Keratinocyte (primary cell): Measurements from ENCODE around the gene SLC19A3. TPM values are rescaled to one million over a fixed set of nuclear protein-coding genes. Genes with fewer than 3 reads are reported as not detected.
"Not testable (repeated sequence)": the region's sequence is repeated elsewhere in the genome, so short reads cannot be mapped to it uniquely, and the experiment has no call there.

Experiments used
- DNase-seq: peaks from one replicate; pipeline ENCODE4 v3.0.0-alpha.2; 2011; ENCODE audit warnings: low read depth, missing footprints, low spot score
- FAIRE-seq: peaks from 2 replicates; lab custom pipeline; 2011; peaks lifted over from hg19 to GRCh38; lab: Jason Lieb, UNC
- H2AFZ ChIP-seq: 2 replicates; pipeline ENCODE4 v1.6.0; 2012; ENCODE audit warnings: low read length, control low read depth, inconsistent platforms; ENCODE audit not compliant: control insufficient read depth
- H3K27ac ChIP-seq: 2 replicates; pipeline ENCODE4 v1.5.1; 2011; ENCODE audit warnings: low read length; ENCODE audit not compliant: control insufficient read depth, insufficient read depth
- H3K27me3 ChIP-seq: 3 replicates; pipeline ENCODE4 v1.6.0; 2011; ENCODE audit warnings: low read length; ENCODE audit not compliant: control insufficient read depth, insufficient read depth; ENCODE audit errors: extremely low read depth
- H3K36me3 ChIP-seq, 2 experiments: 2 replicates in 1 of 2; 3 replicates in 1 of 2; pipeline ENCODE4 v1.5.1; 2011; ENCODE audit warnings: low read length in 2 of 2, mild to moderate bottlenecking in 1 of 2; ENCODE audit not compliant: control insufficient read depth in 2 of 2, insufficient read depth in 2 of 2; ENCODE audit errors: extremely low read depth in 1 of 2
- H3K4me1 ChIP-seq: 3 replicates; pipeline ENCODE4 v1.5.1; 2011; ENCODE audit warnings: low read length; ENCODE audit not compliant: control insufficient read depth, insufficient read depth; ENCODE audit errors: extremely low read depth
- H3K4me2 ChIP-seq: 3 replicates; pipeline ENCODE4 v1.6.0; 2011; ENCODE audit warnings: low read depth, low read length; ENCODE audit not compliant: control insufficient read depth, insufficient read depth; ENCODE audit errors: extremely low read depth
- H3K4me3 ChIP-seq, 3 experiments: fragments of 200-600 bp in 1 of 3; sonication (generic) in 1 of 3; 2 replicates in 2 of 3; 3 replicates in 1 of 3; pipeline ENCODE4 v1.5.1; 2011 to 2016; ENCODE audit warnings: low read length in 3 of 3, mild to moderate bottlenecking in 3 of 3, control low read depth in 2 of 3, inconsistent platforms in 1 of 3, low read depth in 1 of 3, mixed read lengths in 1 of 3, mixed run types in 1 of 3, moderate library complexity in 1 of 3; ENCODE audit not compliant: control insufficient read depth in 2 of 3, insufficient read depth in 2 of 3; ENCODE audit errors: extremely low read depth in 1 of 3
- H3K79me2 ChIP-seq: 2 replicates; pipeline ENCODE4 v1.6.0; 2012; ENCODE audit warnings: low read length; ENCODE audit not compliant: control insufficient read depth, insufficient read depth
- H3K9ac ChIP-seq: 3 replicates; pipeline ENCODE4 v1.6.0; 2011; ENCODE audit warnings: low read length; ENCODE audit not compliant: control insufficient read depth, insufficient read depth; ENCODE audit errors: extremely low read depth
- H3K9me1 ChIP-seq: 3 replicates; pipeline ENCODE4 v1.6.0; 2011; ENCODE audit warnings: low read length; ENCODE audit not compliant: control insufficient read depth, insufficient read depth; ENCODE audit errors: extremely low read depth
- H3K9me3 ChIP-seq: 2 replicates; pipeline ENCODE4 v1.5.1; 2012; ENCODE audit warnings: low read depth, low read length; ENCODE audit not compliant: control insufficient read depth
- H4K20me1 ChIP-seq: 3 replicates; pipeline ENCODE4 v1.6.0; 2011; ENCODE audit warnings: low read length; ENCODE audit not compliant: control insufficient read depth, insufficient read depth; ENCODE audit errors: extremely low read depth
- EZH2 ChIP-seq: IDR thresholded peaks from one replicate; pipeline ENCODE4 v1.6.1; 2012; ENCODE audit warnings: inconsistent platforms, mild to moderate bottlenecking, low read length, moderate library complexity
- dilution Hi-C: fragments of 300-500 bp; cut with MboI; formaldehyde crosslinking; loops from one replicate; pipeline ENCODE4 v1.7.0; 2020; ENCODE audit warnings: low sequenced_read_pairs; ENCODE audit not compliant: extremely low pct_ligation_motif_present
- polyA plus RNA-seq, 5 experiments: library from polyadenylated mRNA; depleted of rRNA in 3 of 5; stranded (reverse) in 3 of 5; stranded (forward) in 1 of 5; unstranded in 1 of 5; fragments of >200 nt; gene quantifications; 1 replicate in 1 of 5; 2 replicates in 3 of 5; 3 replicates in 1 of 5; pipeline versions ENCODE4 v1.2.1 to v1.2.3, GENCODE V29; 2011 to 2012; ENCODE audit warnings: missing spikeins in 2 of 5, low read depth in 1 of 5, low replicate concordance in 1 of 5
- TF ChIP-seq, protein P1 (sequence below), 3 experiments: IDR thresholded peaks in 1 of 3; conservative IDR thresholded peaks in 1 of 3; optimal IDR thresholded peaks in 1 of 3; 2 replicates in 2 of 3; 3 replicates in 1 of 3; pipeline versions ENCODE3 to v1.5.1; 2011; ENCODE audit warnings: low read length in 3 of 3, mild to moderate bottlenecking in 3 of 3, moderate library complexity in 2 of 3, control low read depth in 1 of 3, inconsistent platforms in 1 of 3; ENCODE audit not compliant: insufficient read depth in 2 of 3; ENCODE audit errors: extremely low read depth in 1 of 3

SLC19A3 gene
- polyA plus RNA-seq, 1 donor (not counting 4 experiments of a cell fraction or from before 2014, with no cell fraction given), result 0.58 TPM

DNA sequence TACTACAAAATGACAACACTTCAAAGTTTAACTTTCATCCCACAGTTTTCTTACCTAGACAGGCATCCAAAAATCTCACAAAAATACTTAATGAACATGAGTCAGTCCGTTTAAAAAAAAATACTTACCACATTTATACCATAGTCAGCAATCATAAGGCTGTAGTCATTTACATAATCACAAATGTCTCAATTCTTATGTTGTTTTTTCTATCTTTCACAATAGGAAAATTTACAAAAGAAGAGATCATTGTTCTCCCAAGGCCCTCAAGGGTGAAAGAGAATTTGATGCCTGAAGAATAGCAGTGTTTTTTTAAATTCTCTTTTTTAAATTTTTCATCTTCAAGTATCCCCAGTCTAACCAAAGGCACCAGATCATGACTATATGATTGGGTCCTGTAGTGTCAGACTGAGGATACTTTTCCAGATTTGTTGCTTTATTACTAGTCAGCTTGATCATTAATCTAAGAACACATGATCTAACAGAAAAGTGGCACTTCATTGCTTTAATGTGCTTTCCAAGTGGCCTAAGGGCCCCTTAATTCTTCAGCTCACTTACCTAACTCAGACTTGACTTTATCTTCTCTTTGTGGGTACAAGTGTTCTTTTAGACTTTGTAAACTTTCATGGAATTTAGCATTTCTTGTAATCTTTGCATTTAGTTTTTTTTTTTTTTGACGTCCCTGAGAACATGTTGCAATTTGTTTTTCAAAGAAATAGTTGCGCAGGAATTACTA lies 46.5 kb downstream of the SLC19A3 start:
- no peaks in the 10 kb centered on the region for H3K4me1 ChIP-seq
- H3K9ac ChIP-seq, result no peak overlapping the region
- dilution Hi-C loops, result no loop called here
- no peak for DNase-seq
- H2AFZ ChIP-seq, result no peak overlapping the region
- no peak for FAIRE-seq
- no peak for TF ChIP-seq EZH2
- H3K4me3 ChIP-seq, result no peak overlapping the region
- H3K9me3 ChIP-seq, result no peaks in the 10 kb centered on the region
- H3K4me2 ChIP-seq, result no peak overlapping the region
- H4K20me1 ChIP-seq, result no peaks in the 10 kb centered on the region
- no peaks in the 10 kb centered on the region for H3K36me3 ChIP-seq
- H3K9me1 ChIP-seq, result no peaks in the 10 kb centered on the region
- no peaks in the 10 kb centered on the region for H3K79me2 ChIP-seq
- H3K27ac ChIP-seq, result no peak overlapping the region
- H3K27me3 ChIP-seq, result no peaks in the 10 kb centered on the region

DNA sequence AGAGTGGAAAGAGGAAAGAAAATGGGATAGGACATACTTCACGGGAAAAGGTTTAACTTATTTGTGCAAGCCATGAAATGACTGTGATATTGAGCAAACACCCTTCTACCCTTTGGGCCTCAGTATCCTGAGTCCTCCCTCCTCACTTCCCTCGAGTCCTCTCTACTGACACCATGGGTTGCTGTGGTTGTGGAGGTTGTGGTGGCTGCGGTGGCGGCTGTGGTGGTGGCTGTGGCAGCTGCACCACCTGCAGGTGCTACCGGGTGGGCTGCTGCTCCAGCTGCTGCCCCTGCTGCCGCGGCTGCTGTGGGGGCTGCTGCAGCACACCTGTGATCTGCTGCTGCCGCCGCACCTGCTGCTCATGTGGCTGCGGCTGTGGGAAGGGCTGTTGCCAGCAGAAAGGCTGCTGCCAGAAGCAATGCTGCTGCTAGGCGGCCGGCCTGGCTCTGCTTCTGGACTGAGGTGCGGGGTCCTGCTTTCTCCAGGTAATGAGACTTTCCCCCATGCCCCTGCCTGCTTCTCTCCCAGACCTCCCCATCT lies 51.1 kb downstream of the SLC19A3 start, which contains the start of gene SCYGR5:
Gene SCYGR5 (plus strand): TSS at position 174 of the 540 bp plus-strand sequence. CDS start 0 bp downstream, at position 174.
- H3K36me3 ChIP-seq, H2AFZ ChIP-seq, H3K4me1 ChIP-seq, H3K27me3 ChIP-seq, H4K20me1 ChIP-seq, H3K9ac ChIP-seq, DNase-seq, H3K4me2 ChIP-seq, H3K79me2 ChIP-seq, H3K9me1 ChIP-seq, H3K4me3 ChIP-seq, FAIRE-seq, dilution Hi-C loops, H3K9me3 ChIP-seq, H3K27ac ChIP-seq: not testable (repeated sequence)

DNA sequence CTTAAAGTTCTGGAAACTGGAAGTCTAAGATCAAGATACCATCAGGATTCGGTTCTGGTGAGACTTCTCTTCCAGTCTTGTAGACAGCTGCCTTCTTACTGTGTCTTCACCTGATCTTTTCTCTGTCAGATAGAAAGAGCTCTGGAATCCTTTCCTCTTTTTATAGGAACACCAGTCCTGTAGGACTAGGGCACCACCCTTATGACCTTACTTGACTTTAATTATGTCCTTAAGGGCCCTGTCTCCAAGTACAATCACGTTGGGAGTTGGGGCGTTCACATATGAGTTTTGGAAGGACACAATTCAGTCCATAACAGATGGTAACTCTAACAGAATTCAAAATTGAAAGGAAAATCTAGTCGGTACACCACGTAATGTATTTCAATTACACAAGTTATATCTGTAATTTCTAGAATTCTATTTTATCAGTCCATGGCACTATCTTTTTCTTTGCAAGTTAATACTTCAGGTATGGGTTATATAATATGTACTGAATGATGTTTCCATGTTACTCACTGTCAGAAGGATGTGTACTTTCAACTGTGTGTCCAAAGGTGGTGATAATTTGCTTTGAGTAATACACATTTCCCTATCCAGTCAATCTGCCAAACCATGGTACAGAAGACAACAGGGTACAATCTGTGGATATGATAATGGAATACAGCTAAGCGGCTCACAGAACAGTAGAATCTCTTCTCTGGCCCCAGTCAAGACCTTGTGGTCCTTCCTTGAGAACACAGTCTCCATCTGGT lies 52.5 kb downstream of the SLC19A3 start:
- Histone ChIP-seq H3K4me1 (no peaks in the 10 kb centered on the region), H2AFZ (no peak overlapping the region), H3K79me2 (no peaks in the 10 kb centered on the region), H3K9ac (no peak overlapping the region), H3K4me3 (no peak overlapping the region), H3K4me2 (no peak overlapping the region), H3K9me3 (no peaks in the 10 kb centered on the region), H3K36me3 (no peaks in the 10 kb centered on the region), H3K27ac (no peak overlapping the region), H3K27me3 (no peaks in the 10 kb centered on the region), H3K9me1 (no peaks in the 10 kb centered on the region), H4K20me1 (no peaks in the 10 kb centered on the region)
- dilution Hi-C loops, result no loop called here
- FAIRE-seq (no peak), DNase-seq (no peak)
- TF ChIP-seq EZH2, result no peak
- TF ChIP-seq, protein P1, sequence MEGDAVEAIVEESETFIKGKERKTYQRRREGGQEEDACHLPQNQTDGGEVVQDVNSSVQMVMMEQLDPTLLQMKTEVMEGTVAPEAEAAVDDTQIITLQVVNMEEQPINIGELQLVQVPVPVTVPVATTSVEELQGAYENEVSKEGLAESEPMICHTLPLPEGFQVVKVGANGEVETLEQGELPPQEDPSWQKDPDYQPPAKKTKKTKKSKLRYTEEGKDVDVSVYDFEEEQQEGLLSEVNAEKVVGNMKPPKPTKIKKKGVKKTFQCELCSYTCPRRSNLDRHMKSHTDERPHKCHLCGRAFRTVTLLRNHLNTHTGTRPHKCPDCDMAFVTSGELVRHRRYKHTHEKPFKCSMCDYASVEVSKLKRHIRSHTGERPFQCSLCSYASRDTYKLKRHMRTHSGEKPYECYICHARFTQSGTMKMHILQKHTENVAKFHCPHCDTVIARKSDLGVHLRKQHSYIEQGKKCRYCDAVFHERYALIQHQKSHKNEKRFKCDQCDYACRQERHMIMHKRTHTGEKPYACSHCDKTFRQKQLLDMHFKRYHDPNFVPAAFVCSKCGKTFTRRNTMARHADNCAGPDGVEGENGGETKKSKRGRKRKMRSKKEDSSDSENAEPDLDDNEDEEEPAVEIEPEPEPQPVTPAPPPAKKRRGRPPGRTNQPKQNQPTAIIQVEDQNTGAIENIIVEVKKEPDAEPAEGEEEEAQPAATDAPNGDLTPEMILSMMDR (optimal IDR thresholded peaks at IDR 0.05 in 1 of 3, IDR thresholded peaks at IDR 0.05 in 1 of 3, conservative IDR thresholded peaks at IDR 0.05 in 1 of 3; ENCODE audit: extremely low read depth in 1 of 3, insufficient read depth in 2 of 3, low read length in 3 of 3), result no peak
